ENCODE data around the gene MUC5AC.

MUC5AC gene

GRCh38 chr11:1232021-1232882, 74.5 kb downstream of the MUC5AC start:
- in situ Hi-C loops (cut with HindIII; ENCODE audit: low sequenced_read_pairs) = loop anchor here (25.0 kb wide), 1 partner anchor 95 kb away; no protein-coding TSS in a partner anchor

GRCh38 chr11:1232883-1233321, 75.1 kb downstream of the MUC5AC start:
- in situ Hi-C loops (cut with HindIII; ENCODE audit: low sequenced_read_pairs) = loop anchor here (25.0 kb wide), 1 partner anchor 96 kb away; no protein-coding TSS in a partner anchor

- in situ Hi-C loops (cut with HindIII; ENCODE audit: low sequenced_read_pairs) = loop anchor here (25.0 kb wide), 1 partner anchor 96 kb away; no protein-coding TSS in a partner anchor
These were observed 75.7 kb downstream of the MUC5AC start for GRCh38 chr11:1233351-1234053.

DNA sequence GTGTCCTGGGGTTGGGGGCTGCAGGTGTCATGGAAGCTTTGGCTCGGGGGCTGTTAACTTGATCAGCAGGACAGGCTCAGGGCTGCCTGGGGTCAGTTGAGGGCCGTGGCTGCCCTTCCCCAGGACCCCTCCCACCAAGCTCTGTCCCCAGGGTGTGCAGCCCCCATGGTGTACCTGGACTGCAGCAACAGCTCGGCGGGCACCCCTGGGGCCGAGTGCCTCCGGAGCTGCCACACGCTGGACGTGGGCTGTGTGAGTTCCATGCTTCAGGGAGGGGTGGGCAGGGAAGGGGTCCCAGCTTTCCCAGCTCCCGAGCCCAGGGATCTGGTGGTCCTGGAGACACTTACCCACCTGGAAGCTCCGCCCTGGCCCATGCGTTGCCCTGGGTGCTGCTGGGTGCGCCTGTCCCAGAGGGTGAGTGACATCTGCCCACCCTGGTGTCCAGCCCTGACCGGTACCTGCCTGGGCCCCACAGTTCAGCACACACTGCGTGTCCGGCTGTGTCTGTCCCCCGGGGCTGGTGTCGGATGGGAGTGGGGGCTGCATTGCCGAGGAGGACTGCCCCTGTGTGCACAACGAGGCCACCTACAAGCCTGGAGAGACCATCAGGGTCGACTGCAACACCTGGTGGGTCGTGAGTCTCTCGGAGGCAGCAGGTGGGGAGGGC, 76.4 kb downstream of the MUC5AC start:
- in situ Hi-C loops (cut with HindIII; ENCODE audit: low sequenced_read_pairs) = loop anchor here (25.0 kb wide), 1 partner anchor 97 kb away; no protein-coding TSS in a partner anchor

- in situ Hi-C loops (cut with HindIII; ENCODE audit: low sequenced_read_pairs) = loop anchor here (25.0 kb wide), 1 partner anchor 98 kb away; no protein-coding TSS in a partner anchor
These were observed 77.1 kb downstream of the MUC5AC start for GRCh38 chr11:1234771-1235305.

DNA sequence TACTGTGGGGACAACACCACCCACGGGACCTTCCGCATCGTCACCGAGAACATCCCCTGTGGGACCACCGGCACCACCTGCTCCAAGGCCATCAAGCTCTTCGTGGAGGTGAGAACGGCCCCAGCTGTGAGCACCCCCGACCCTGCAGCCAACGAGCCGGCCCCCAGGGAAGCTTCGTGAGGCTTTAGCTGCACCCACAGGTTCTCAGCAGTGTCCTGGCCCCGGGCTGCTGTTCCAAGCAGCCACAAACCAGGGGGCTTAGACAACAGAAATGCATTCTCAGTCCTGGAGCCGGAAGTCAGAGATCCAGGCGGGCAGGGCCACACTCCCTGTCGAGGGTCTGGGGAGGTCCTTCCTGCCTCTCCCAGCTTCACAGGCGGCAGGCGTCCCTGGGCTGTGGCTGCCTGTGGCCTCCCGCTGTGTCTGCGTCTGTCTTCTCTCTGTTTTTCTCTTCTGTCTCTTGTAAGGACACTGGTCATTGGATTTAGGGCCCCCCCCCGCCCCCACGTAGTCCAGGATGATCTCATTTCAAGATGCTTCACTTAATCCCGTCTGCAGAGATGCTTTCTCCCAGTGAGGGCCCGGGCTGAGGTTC, 77.7 kb downstream of the MUC5AC start:
- in situ Hi-C loops (cut with HindIII; ENCODE audit: low sequenced_read_pairs) = loop anchor here (25.0 kb wide), 1 partner anchor 98 kb away; no protein-coding TSS in a partner anchor

GRCh38 chr11:1235901-1236315, 78.2 kb downstream of the MUC5AC start:
- in situ Hi-C loops (cut with HindIII; ENCODE audit: low sequenced_read_pairs) = loop anchor here (25.0 kb wide), 1 partner anchor 99 kb away; no protein-coding TSS in a partner anchor

DNA sequence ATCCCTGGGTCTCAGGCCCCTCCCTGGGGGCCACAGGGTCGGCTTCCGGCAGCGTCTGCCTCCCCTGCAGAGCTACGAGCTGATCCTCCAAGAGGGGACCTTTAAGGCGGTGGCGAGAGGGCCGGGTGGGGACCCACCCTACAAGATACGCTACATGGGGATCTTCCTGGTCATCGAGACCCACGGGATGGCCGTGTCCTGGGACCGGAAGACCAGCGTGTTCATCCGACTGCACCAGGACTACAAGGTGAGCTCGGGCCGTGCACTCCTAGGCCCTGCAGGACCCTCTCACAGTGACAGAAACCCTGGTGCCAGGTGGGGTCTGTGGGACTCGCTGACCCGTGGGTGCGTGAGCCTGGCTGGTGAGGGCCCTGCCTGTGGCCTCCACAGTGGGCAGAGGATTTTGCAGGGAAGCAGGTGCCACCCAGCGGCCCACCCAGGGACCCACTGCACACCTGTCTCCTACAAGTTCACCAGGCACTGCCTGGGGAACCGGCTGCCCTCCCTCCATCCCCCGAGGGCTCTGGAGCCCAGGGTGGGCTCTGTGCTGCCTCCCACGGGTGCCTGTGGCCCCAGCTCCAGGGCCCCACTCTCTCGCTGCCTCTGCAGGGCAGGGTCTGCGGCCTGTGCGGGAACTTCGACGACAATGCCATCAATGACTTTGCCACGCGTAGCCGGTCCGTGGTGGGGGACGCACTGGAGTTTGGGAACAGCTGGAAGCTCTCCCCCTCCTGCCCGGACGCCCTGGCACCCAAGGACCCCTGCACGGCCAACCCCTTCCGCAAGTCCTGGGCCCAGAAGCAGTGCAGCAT, 78.8 kb downstream of the MUC5AC start:
- in situ Hi-C loops (cut with HindIII; ENCODE audit: low sequenced_read_pairs) = loop anchor here (25.0 kb wide), 1 partner anchor 99 kb away; no protein-coding TSS in a partner anchor

GRCh38 chr11:1237128-1237580, 79.4 kb downstream of the MUC5AC start:
- in situ Hi-C loops (cut with HindIII; ENCODE audit: low sequenced_read_pairs) = loop anchor here (25.0 kb wide), 1 partner anchor 100 kb away; no protein-coding TSS in a partner anchor

- in situ Hi-C loops (cut with HindIII; ENCODE audit: low sequenced_read_pairs) = loop anchor here (25.0 kb wide), 1 partner anchor 101 kb away; no protein-coding TSS in a partner anchor
These were observed 80.1 kb downstream of the MUC5AC start for GRCh38 chr11:1237851-1238250.

DNA sequence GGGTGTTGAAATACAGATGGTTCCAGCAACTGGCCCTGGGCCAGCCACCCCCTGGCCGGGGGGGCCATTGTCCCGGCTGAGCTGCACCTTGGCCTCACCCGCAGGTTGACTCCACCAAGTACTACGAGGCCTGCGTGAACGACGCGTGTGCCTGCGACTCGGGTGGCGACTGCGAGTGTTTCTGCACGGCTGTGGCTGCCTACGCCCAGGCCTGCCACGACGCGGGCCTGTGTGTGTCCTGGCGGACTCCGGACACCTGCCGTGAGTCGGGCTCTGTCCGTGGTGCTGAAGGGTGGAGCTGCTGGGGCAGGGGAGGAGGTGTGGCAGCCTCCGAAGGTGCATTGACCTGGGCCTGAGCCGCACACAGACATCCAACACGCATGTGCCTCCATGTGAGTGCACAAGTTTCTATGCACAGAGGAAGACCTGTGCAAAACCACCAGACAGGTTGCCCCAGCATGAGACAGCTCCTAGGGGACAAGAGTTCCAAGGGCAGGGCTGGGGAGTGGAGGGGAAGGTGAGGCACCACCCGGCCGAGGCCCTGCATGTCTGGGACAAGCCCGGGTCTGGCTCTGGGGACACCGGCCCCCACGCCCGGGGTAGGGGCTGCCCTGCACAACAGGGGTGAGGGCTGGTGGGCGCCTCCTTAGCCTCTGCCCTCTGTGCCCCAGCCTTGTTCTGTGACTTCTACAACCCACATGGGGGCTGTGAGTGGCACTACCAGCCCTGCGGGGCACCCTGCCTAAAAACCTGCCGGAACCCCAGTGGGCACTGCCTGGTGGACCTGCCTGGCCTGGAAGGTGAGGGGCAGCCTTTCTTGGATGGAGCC, 81.2 kb downstream of the MUC5AC start:
- in situ Hi-C loops (cut with HindIII; ENCODE audit: low sequenced_read_pairs) = loop anchor here (25.0 kb wide), 1 partner anchor 102 kb away; no protein-coding TSS in a partner anchor

DNA sequence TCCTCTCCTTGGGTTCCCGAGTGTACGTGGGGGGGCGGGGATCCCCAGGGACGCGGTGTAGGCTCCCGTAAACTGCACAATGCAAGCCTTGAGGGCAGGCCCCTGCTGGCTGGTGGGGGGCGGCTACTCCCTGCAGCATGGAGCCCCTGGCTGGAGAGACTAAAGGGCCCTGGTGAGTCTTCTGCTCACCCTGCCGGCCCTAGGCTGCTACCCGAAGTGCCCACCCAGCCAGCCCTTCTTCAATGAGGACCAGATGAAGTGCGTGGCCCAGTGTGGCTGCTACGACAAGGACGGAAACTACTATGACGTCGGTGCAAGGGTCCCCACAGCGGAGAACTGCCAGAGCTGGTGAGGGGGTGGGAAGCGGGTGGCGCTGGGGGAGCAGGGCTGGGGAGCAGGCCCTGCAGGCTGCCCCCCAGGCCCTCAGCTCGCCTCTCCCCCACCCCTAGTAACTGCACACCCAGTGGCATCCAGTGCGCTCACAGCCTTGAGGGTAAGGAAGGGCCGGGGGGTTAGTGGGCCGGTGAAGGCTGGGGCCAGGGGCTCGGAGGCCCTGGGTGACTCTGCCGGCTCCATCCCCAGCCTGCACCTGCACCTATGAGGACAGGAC, 81.9 kb downstream of the MUC5AC start:
- in situ Hi-C loops (cut with HindIII; ENCODE audit: low sequenced_read_pairs) = loop anchor here (25.0 kb wide), 1 partner anchor 102 kb away; no protein-coding TSS in a partner anchor

- in situ Hi-C loops (cut with HindIII; ENCODE audit: low sequenced_read_pairs) = loop anchor here (25.0 kb wide), 1 partner anchor 103 kb away; no protein-coding TSS in a partner anchor
These were observed 83.0 kb downstream of the MUC5AC start for GRCh38 chr11:1240771-1241170.

DNA sequence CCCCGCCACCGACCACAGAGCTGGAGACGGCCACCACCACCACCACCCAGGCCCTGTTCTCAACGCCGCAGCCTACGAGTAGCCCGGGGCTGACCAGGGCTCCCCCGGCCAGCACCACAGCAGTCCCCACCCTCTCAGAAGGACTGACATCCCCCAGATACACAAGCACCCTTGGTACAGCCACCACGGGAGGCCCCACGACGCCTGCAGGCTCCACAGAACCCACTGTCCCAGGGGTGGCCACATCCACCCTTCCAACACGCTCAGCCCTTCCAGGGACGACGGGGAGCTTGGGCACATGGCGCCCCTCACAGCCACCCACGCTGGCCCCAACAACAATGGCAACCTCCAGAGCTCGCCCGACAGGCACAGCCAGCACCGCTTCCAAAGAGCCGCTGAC, 84.0 kb downstream of the MUC5AC start:
- in situ Hi-C loops (cut with HindIII; ENCODE audit: low sequenced_read_pairs) = loop anchor here (25.0 kb wide), 1 partner anchor 104 kb away; no protein-coding TSS in a partner anchor

GRCh38 chr11:1242289-1242688, 84.5 kb downstream of the MUC5AC start:
- in situ Hi-C loops (cut with HindIII; ENCODE audit: low sequenced_read_pairs) = loop anchor here (25.0 kb wide), 1 partner anchor 105 kb away; no protein-coding TSS in a partner anchor

- in situ Hi-C loops (cut with HindIII; ENCODE audit: low sequenced_read_pairs) = loop anchor here (25.0 kb wide), 1 partner anchor 105 kb away; no protein-coding TSS in a partner anchor
These were observed 85.0 kb downstream of the MUC5AC start for GRCh38 chr11:1242751-1243150.

DNA sequence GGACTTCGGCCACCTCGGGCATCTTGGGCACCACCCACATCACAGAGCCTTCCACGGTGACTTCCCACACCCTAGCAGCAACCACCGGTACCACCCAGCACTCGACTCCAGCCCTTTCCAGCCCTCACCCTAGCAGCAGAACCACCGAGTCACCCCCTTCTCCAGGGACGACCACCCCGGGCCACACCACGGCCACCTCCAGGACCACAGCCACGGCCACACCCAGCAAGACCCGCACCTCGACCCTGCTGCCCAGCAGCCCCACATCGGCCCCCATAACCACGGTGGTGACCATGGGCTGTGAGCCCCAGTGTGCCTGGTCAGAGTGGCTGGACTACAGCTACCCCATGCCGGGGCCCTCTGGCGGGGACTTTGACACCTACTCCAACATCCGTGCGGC, 85.8 kb downstream of the MUC5AC start:
- in situ Hi-C loops (cut with HindIII; ENCODE audit: low sequenced_read_pairs) = loop anchor here (25.0 kb wide), 1 partner anchor 106 kb away; no protein-coding TSS in a partner anchor

All from DLD1 (cell line).